Liver (tissue), 9 donors: ENCODE measurements around the gene TNS4. TPM values are rescaled to one million over a fixed set of nuclear protein-coding genes. Genes with fewer than 3 reads are reported as not detected.

Experiments used
- DNase-seq: peaks from one replicate; pipeline ENCODE4 v3.0.0-alpha.2; 2017; ENCODE audit warnings: low spot score
- H3K27ac ChIP-seq, 2 donors: one replicate each; pipeline ENCODE4 v1.7.0; 2013; ENCODE audit warnings: inconsistent platforms in 2 of 2, low read length in 2 of 2, control low read depth in 1 of 2, low read depth in 1 of 2, mild to moderate bottlenecking in 1 of 2
- H3K27me3 ChIP-seq, 4 donors: one replicate each; pipeline versions ENCODE4 v1.6.1 to v1.7.0; 2013; ENCODE audit warnings: low read length in 3 of 4, inconsistent platforms in 1 of 4, mild to moderate bottlenecking in 1 of 4, moderate library complexity in 1 of 4; ENCODE audit not compliant: control insufficient read depth in 4 of 4, insufficient read depth in 4 of 4
- H3K36me3 ChIP-seq, 4 donors: one replicate each; pipeline versions ENCODE4 v1.6.1 to v1.7.0; 2013; ENCODE audit warnings: low read length in 3 of 4, mild to moderate bottlenecking in 3 of 4, low read depth in 1 of 4, moderate library complexity in 1 of 4; ENCODE audit not compliant: control insufficient read depth in 4 of 4, insufficient read depth in 3 of 4
- H3K4me1 ChIP-seq, 4 donors: one replicate each; pipeline versions ENCODE4 v1.6.1 to v1.7.0; 2013; ENCODE audit warnings: low read length in 3 of 4, mild to moderate bottlenecking in 3 of 4, moderate library complexity in 1 of 4; ENCODE audit not compliant: control insufficient read depth in 4 of 4, insufficient read depth in 4 of 4
- H3K4me3 ChIP-seq, 3 donors: one replicate each; pipeline versions ENCODE4 v1.6.1 to v1.7.0; 2013; ENCODE audit warnings: low read length in 3 of 3, control low read depth in 1 of 3, low read depth in 1 of 3, mild to moderate bottlenecking in 1 of 3
- H3K9ac ChIP-seq, 2 donors: one replicate each; pipeline ENCODE4 v1.7.0; 2013; ENCODE audit warnings: low read length in 2 of 2, mild to moderate bottlenecking in 2 of 2, moderate library complexity in 2 of 2, control low read depth in 1 of 2, low read depth in 1 of 2
- H3K9me3 ChIP-seq, 4 donors: one replicate each; pipeline versions ENCODE4 v1.6.1 to v1.7.0; 2013; ENCODE audit warnings: low read length in 3 of 4; ENCODE audit not compliant: control insufficient read depth in 4 of 4
- ATF3 ChIP-seq: IDR thresholded peaks from 2 replicates; pipeline ENCODE4 v1.6.1; 2016; ENCODE audit warnings: antibody characterized with exemption
- EGR1 ChIP-seq, 2 donors: IDR thresholded peaks; 2 replicates each; pipeline ENCODE4 v1.6.1; 2016 to 2018; ENCODE audit warnings: antibody characterized with exemption in 2 of 2, low read depth in 2 of 2
- FOXA1 ChIP-seq: IDR thresholded peaks from 2 replicates; pipeline ENCODE4 v1.6.1; 2016; ENCODE audit warnings: antibody characterized with exemption
- FOXA2 ChIP-seq: IDR thresholded peaks from 2 replicates; pipeline ENCODE4 v1.6.1; 2016; ENCODE audit warnings: antibody characterized with exemption
- GABPA ChIP-seq, 2 donors: IDR thresholded peaks in 1 of 2; conservative IDR thresholded peaks in 1 of 2; 2 replicates each; pipeline ENCODE4 v1.6.1; 2016; ENCODE audit warnings: antibody characterized with exemption in 2 of 2, mild to moderate bottlenecking in 1 of 2, moderate library complexity in 1 of 2
- HNF4A ChIP-seq, 2 donors: conservative IDR thresholded peaks; 2 replicates each; pipeline ENCODE4 v1.6.1; 2016; ENCODE audit warnings: antibody characterized with exemption in 2 of 2, mild to moderate bottlenecking in 2 of 2
- HNF4G ChIP-seq: IDR thresholded peaks from 2 replicates; pipeline ENCODE4 v1.6.1; 2016; ENCODE audit warnings: antibody characterized with exemption
- JUND ChIP-seq, 2 donors: IDR thresholded peaks; 2 replicates each; pipeline ENCODE4 v1.6.1; 2016; ENCODE audit warnings: antibody characterized with exemption in 2 of 2
- NR2F2 ChIP-seq: IDR thresholded peaks from 2 replicates; pipeline ENCODE4 v1.6.1; 2016; ENCODE audit warnings: antibody characterized with exemption
- RAD21 ChIP-seq, 2 donors: IDR thresholded peaks; 2 replicates each; pipeline ENCODE4 v1.6.1; 2016; ENCODE audit warnings: antibody characterized with exemption in 2 of 2, mild to moderate bottlenecking in 2 of 2
- YY1 ChIP-seq: IDR thresholded peaks from 2 replicates; pipeline ENCODE4 v1.6.1; 2016; ENCODE audit warnings: antibody characterized with exemption, mild to moderate bottlenecking
- WGBS: extraction: QIAGEN DNeasy Blood & Tissue Kit; methylation state at CpG from one replicate; pipeline ENCODE4 v1.1.7; 2013; 5-methylcytosine and 5-hydroxymethylcytosine counted together
- polyA plus RNA-seq, 2 donors: library from polyadenylated mRNA; stranded (reverse) in 1 of 2; unstranded in 1 of 2; fragments of 200-250 nt in 1 of 2; fragments of >200 nt in 1 of 2; fragmentation: Nextera tagmentation in 1 of 2; extraction: Ambion mirVana in 1 of 2; gene quantifications; one replicate each; pipeline versions ENCODE4 v1.2.1 to v1.2.3, GENCODE V29; 2013 to 2015
- total RNA-seq, 2 donors: library from RNA; depleted of rRNA; stranded (reverse); fragments of >200 nt; gene quantifications; one replicate each; pipeline ENCODE4 v1.2.3, GENCODE V29; 2014
- TF ChIP-seq, protein P1 (sequence below): IDR thresholded peaks from 2 replicates; pipeline ENCODE4 v1.6.1; 2016; ENCODE audit warnings: antibody characterized with exemption
- TF ChIP-seq, protein P2 (sequence below): IDR thresholded peaks from 2 replicates; pipeline ENCODE4 v1.6.1; 2016; ENCODE audit warnings: antibody characterized with exemption, mild to moderate bottlenecking
- TF ChIP-seq, protein P3 (sequence below): fragments of 150-350 bp; IDR thresholded peaks from 2 replicates; pipeline ENCODE4 v1.5.1; 2017; ENCODE audit warnings: improper control_type of control experiment, low read depth, low read length; ENCODE audit not compliant: missing input control
- TF ChIP-seq, protein P4 (sequence below): IDR thresholded peaks from 2 replicates; pipeline ENCODE4 v1.6.1; 2016; ENCODE audit warnings: antibody characterized with exemption
- donor health status: healthy.
- donor health status: healthy.
- donor health status: healthy.
- donor health status: healthy.
- donor health status: healthy.

TNS4 gene
- total and polyA plus RNA-seq, 4 donors, result 0.08 TPM; not detected in 3

GRCh38 chr17:40516581-40517285 lies 15.3 kb upstream of the TNS4 start:
- no peaks in the 10 kb centered on the region for H3K36me3 ChIP-seq
- DNase-seq, result no peak
- no peak overlapping the region for H3K27ac ChIP-seq
- no peaks in the 10 kb centered on the region for H3K4me1 ChIP-seq
- TF ChIP-seq RAD21 (IDR thresholded peaks at IDR 0.05) (no peak), HNF4G (no peak), GABPA (IDR thresholded peaks at IDR 0.05 in 1 of 2, conservative IDR thresholded peaks at IDR 0.05 in 1 of 2) (no peak), FOXA1 (no peak), ATF3 (no peak), EGR1 (IDR thresholded peaks at IDR 0.05; ENCODE audit: low read depth in 2 of 2) (no peak), JUND (IDR thresholded peaks at IDR 0.05) (no peak), NR2F2 (no peak), YY1 (no peak), HNF4A (conservative IDR thresholded peaks at IDR 0.05) (no peak), FOXA2 (no peak)
- TF ChIP-seq, protein P1, sequence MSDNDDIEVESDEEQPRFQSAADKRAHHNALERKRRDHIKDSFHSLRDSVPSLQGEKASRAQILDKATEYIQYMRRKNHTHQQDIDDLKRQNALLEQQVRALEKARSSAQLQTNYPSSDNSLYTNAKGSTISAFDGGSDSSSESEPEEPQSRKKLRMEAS, result no peak
- TF ChIP-seq, protein P2, sequence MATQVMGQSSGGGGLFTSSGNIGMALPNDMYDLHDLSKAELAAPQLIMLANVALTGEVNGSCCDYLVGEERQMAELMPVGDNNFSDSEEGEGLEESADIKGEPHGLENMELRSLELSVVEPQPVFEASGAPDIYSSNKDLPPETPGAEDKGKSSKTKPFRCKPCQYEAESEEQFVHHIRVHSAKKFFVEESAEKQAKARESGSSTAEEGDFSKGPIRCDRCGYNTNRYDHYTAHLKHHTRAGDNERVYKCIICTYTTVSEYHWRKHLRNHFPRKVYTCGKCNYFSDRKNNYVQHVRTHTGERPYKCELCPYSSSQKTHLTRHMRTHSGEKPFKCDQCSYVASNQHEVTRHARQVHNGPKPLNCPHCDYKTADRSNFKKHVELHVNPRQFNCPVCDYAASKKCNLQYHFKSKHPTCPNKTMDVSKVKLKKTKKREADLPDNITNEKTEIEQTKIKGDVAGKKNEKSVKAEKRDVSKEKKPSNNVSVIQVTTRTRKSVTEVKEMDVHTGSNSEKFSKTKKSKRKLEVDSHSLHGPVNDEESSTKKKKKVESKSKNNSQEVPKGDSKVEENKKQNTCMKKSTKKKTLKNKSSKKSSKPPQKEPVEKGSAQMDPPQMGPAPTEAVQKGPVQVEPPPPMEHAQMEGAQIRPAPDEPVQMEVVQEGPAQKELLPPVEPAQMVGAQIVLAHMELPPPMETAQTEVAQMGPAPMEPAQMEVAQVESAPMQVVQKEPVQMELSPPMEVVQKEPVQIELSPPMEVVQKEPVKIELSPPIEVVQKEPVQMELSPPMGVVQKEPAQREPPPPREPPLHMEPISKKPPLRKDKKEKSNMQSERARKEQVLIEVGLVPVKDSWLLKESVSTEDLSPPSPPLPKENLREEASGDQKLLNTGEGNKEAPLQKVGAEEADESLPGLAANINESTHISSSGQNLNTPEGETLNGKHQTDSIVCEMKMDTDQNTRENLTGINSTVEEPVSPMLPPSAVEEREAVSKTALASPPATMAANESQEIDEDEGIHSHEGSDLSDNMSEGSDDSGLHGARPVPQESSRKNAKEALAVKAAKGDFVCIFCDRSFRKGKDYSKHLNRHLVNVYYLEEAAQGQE, result no peak
- TF ChIP-seq, protein P3, sequence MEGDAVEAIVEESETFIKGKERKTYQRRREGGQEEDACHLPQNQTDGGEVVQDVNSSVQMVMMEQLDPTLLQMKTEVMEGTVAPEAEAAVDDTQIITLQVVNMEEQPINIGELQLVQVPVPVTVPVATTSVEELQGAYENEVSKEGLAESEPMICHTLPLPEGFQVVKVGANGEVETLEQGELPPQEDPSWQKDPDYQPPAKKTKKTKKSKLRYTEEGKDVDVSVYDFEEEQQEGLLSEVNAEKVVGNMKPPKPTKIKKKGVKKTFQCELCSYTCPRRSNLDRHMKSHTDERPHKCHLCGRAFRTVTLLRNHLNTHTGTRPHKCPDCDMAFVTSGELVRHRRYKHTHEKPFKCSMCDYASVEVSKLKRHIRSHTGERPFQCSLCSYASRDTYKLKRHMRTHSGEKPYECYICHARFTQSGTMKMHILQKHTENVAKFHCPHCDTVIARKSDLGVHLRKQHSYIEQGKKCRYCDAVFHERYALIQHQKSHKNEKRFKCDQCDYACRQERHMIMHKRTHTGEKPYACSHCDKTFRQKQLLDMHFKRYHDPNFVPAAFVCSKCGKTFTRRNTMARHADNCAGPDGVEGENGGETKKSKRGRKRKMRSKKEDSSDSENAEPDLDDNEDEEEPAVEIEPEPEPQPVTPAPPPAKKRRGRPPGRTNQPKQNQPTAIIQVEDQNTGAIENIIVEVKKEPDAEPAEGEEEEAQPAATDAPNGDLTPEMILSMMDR, result no peak
- TF ChIP-seq, protein P4, sequence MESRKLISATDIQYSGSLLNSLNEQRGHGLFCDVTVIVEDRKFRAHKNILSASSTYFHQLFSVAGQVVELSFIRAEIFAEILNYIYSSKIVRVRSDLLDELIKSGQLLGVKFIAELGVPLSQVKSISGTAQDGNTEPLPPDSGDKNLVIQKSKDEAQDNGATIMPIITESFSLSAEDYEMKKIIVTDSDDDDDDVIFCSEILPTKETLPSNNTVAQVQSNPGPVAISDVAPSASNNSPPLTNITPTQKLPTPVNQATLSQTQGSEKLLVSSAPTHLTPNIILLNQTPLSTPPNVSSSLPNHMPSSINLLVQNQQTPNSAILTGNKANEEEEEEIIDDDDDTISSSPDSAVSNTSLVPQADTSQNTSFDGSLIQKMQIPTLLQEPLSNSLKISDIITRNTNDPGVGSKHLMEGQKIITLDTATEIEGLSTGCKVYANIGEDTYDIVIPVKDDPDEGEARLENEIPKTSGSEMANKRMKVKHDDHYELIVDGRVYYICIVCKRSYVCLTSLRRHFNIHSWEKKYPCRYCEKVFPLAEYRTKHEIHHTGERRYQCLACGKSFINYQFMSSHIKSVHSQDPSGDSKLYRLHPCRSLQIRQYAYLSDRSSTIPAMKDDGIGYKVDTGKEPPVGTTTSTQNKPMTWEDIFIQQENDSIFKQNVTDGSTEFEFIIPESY, result no peak
- H3K4me3 ChIP-seq, result no peak overlapping the region
- H3K9ac ChIP-seq, result no peak overlapping the region
- WGBS, result 60% methylated on average over 3 of the region's 3 CpGs
- H3K9me3 ChIP-seq, result no peaks in the 10 kb centered on the region
- no peaks in the 10 kb centered on the region for H3K27me3 ChIP-seq
